Measurements from ENCODE around the gene ADM2. TPM values are rescaled to one million over a fixed set of nuclear protein-coding genes. Genes with fewer than 3 reads are reported as not detected.
"Not testable (repeated sequence)": the region's sequence is repeated elsewhere in the genome, so short reads cannot be mapped to it uniquely, and the experiment has no call there.

The ADM2 gene
- total RNA-seq, 1 experiment from 2014 or later, result 0.24 TPM

GRCh38 chr22:50506611-50507420 lies 25.5 kb downstream of the ADM2 start:
- DNase-seq (ENCODE audit: low read depth), result no peak

- no peak for DNase-seq (ENCODE audit: low read depth)
Observed at GRCh38 chr22:50507421-50507990, 26.2 kb downstream of the ADM2 start, which contains the start of gene LMF2. Gene LMF2 (minus strand): TSS chr22:50507702. CDS start chr22:50507675, 27 bp downstream.

GRCh38 chr22:50507991-50508884 lies 26.9 kb downstream of the ADM2 start, which contains the start of gene NCAPH2:
Gene NCAPH2 (plus strand): TSS chr22:50508224. CDS start chr22:50508338, 114 bp downstream.
- DNase-seq (ENCODE audit: low read depth), result peak; percentile 92

- DNase-seq (ENCODE audit: low read depth), result no peak
Observed at GRCh38 chr22:50508897-50509296, 27.6 kb downstream of the ADM2 start.

GRCh38 chr22:50513175-50513574 lies 31.8 kb downstream of the ADM2 start:
- no peak for DNase-seq (ENCODE audit: low read depth)

GRCh38 chr22:50516068-50516467 lies 34.7 kb downstream of the ADM2 start:
- DNase-seq (ENCODE audit: low read depth), result no peak

DNA sequence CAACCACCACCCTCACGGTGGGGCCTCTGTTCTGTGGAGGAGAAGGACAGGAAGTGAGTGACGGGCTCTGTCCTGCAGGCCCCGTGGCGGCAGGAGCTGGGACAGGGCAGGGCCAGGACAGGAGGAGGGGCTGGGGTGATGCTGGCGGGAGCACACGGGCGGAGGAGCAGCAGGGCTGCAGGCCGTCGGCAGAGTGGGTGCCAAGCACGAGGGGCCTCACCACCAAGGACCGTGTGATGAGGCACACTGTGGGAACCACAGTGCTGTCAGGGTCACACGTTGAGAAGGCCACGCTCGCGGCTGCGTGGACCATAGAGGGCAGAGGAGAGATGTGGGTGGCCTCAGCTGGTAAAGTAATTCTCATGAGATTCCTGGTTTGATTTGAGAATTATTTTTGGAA lies 35.5 kb downstream of the ADM2 start:
- DNase-seq (ENCODE audit: low read depth), result no peak

DNA sequence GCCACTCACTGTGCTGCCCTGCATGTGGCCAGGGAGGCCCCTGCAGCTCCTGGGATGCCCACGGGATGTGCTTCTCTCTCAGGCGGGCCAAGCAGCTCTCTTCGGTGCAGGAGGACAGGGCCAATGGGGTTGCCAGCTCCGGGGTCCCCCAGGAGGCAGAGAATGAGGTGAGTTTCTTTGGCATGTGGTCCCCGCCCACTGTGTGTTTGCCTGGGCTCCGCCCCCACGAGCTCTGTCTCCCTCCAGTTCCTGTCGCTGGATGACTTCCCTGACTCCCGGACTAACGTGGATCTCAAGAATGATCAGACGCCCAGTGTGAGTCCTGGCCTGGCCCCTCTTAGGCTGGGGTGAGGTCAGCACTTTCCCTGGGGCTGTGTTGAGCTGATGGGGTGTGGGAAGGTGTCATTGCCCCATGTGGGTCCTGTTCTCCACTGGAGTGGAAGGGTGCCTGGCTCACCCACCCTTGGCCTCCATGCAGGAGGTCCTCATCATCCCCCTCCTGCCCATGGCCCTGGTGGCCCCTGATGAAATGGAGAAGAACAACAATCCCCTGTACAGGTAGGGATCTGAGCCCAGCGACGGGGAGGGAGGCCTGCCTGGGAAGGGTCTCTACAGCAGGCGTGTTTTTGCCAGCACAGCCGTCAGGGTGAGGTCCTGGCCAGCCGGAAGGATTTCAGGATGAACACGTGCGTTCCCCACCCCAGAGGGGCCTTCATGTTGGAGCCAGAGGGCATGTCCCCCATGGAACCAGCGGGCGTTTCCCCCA lies 36.3 kb downstream of the ADM2 start:
- no peak for DNase-seq (ENCODE audit: low read depth)

- DNase-seq (ENCODE audit: low read depth), result no peak
Observed at GRCh38 chr22:50518606-50519005, 37.3 kb downstream of the ADM2 start.

- DNase-seq (ENCODE audit: low read depth), result no peak
Observed at GRCh38 chr22:50519151-50519550, 37.8 kb downstream of the ADM2 start.

DNA sequence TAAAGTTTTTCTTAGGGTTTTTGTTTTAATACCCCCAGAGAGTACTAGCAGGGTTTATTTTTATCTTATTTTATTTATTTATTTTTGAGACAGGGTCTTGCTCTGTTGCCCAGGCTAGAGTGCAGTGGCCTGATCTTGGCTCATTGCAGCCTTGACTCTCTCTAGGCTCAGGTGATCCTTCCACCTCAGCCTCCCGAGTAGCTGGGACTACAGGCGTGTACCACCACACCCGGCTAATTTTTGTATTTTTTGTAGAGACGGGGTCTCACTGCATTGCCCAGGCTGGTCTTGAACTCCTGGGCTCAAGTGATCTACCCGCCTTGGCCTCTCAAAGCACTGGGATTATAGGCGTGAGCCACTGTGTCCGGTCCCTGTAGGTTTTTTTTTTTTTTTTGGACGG lies 38.8 kb downstream of the ADM2 start:
- DNase-seq (ENCODE audit: low read depth), result not testable (repeated sequence)

DNA sequence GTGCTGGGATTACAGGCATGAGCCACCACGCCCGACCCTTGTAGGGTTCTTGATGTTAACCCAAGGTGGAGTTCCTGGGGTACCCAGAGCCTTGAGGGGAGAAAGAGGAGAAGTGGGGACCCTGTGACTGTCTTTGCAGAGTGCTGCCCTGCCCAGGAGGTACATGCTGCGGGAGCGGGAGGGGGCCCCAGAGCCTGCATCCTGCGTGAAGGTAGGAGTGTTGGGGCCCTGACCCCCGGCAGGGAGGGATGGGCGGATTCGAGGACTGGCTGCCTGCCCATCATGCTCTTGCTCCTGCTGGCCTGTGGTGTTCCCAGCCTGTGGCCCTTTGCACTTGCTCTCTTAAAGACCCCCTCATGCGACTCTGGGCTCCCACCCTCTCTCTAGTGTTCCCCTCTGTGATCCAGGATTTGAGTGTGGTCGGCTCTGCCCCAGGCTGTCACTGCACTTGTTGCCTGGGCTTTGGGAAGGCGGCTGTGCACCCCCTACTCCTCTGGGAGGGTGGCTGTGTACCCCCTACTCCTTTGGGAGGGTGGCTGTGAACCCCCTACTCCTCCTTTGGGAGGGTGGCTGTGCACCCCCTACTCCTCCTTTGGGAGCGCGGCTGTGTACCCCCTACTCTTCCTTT lies 39.6 kb downstream of the ADM2 start:
- no peak for DNase-seq (ENCODE audit: low read depth)

GRCh38 chr22:50521710-50522109 lies 40.4 kb downstream of the ADM2 start:
- no peak for DNase-seq (ENCODE audit: low read depth)

DNA sequence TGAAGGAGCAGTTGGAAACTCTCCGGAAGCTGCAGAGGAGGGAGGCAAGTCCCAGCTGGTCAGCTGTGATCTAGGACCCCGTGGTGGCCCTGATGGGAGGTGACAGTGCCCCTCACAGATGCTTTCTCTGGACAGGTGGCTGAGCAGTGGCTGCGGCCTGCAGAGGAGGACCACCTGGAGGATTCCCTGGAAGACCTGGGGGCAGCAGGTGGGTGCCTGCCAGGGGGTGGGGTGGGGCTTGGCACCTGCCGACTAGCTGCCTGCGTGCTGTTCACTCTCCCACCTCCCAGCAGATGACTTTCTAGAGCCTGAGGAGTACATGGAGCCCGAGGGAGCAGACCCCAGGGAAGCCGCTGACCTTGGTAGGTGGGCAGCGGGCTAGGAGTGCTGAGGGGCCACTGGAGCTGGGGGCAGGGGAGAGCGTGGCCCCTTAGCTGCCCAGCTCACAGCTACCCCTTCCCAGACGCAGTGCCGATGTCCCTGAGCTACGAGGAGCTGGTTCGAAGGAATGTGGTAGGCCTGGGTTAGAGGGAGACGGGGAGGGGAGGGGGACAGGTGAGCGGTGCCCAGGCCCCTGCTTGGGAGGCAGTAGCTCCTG lies 41.0 kb downstream of the ADM2 start:
- no peak for DNase-seq (ENCODE audit: low read depth)

- DNase-seq (ENCODE audit: low read depth), result no peak
Observed at GRCh38 chr22:50522806-50523438, 41.6 kb downstream of the ADM2 start.

DNA sequence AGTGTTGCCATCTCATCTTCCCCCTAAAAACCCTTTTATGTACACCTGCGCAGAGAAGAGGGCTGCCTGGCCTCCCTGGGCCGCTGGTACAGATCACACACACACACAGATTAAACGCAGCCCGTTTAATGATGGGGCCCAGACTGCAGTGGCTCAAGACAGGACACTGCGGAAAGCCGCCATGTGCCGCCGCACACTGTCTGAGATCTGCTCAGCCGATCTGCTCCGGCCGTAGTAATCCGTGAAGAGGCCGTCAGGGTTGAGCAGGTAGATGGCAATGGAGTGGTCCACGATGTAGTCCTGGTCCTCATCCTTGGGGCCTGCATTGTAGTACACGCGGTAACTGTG lies 42.1 kb downstream of the ADM2 start:
- DNase-seq (ENCODE audit: low read depth), result no peak

DNA sequence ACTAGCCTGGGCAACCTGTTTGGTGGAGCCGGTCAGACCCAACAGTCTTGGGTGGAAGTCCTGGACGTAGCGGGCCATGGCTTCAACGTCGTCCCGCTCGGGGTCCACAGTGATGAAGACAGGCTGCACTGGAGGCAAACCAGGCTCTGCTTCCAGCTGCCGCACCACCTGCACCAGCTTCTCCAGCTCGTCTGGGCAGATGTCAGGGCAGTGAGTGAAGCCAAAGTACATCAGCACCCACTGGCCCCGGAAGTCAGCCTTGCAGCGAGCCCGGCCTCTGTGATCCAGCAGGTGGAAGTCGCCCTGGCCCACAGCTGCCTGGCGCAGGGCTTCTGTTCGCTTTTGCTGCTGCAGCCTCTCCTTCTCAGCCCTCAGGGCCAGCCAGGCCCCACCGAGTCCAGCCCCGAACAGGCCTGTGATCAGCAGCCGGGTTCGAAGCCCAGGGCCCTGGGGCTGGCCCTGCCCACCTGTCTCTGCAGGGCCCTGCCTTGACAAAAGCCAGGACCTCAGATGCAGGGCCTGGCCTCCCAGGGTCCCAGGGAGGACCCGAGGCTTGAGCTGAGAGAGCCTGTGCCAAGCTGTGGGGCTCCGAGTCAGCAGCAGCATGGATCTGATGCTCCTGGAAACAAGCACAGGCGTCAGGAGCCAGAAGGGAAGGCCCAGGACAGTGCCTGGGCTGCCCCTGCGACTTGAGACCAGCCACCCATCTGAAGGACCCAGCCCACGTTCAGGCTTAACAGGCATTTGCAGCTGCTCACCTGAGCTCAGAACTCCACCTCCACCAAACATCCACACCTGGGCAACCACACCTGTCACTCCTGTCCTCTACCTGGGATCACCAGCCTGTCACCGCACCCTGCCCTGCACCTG lies 42.7 kb downstream of the ADM2 start:
- no peak for DNase-seq (ENCODE audit: low read depth)

- peak; percentile 47 for DNase-seq (ENCODE audit: low read depth)
Observed at GRCh38 chr22:50524676-50525103, 43.3 kb downstream of the ADM2 start.

Data from RPMI7951 (cell line).